Left ventricle myocardium inferior (tissue), 1 donor: ENCODE results near the gene TAF4. TPM values are rescaled to one million over a fixed set of nuclear protein-coding genes. Genes with fewer than 3 reads are reported as not detected.
"Not testable (repeated sequence)": the region's sequence is repeated elsewhere in the genome, so short reads cannot be mapped to it uniquely, and the experiment has no call there.

Experiments used
- DNase-seq: peaks from one replicate; pipeline ENCODE4 v3.0.0-alpha.2; 2020
- H3K27ac ChIP-seq: fragments of 200-600 bp; replicated peaks from 2 replicates; pipeline ENCODE4 v1.8.0; 2021
- H3K27me3 ChIP-seq: fragments of 200-600 bp; 2 replicates; pipeline ENCODE4 v1.8.0; 2021; ENCODE audit warnings: low read depth
- H3K36me3 ChIP-seq: fragments of 200-600 bp; 2 replicates; pipeline ENCODE4 v1.8.0; 2021
- H3K4me1 ChIP-seq: fragments of 200-600 bp; 2 replicates; pipeline ENCODE4 v1.8.0; 2021
- H3K4me3 ChIP-seq: fragments of 200-600 bp; 2 replicates; pipeline ENCODE4 v1.8.0; 2021; ENCODE audit warnings: mild to moderate bottlenecking, moderate library complexity
- H3K9me3 ChIP-seq: fragments of 200-600 bp; replicated peaks from 2 replicates; pipeline ENCODE4 v1.8.0; 2021
- intact Hi-C: fragments of 100-400 bp; cut with micrococcal nuclease; formaldehyde crosslinking; loops from one replicate; pipeline ENCODE4 v1.11.0; 2022
- total RNA-seq: library from RNA; stranded (reverse); fragmentation: NEBNext Ultra II Directional; extraction: Animal tissue kit (Norgen Biotek cat#: 25700); gene quantifications from one replicate; pipeline ENCODE4 v1.2.1, GENCODE V29; 2021
- TF ChIP-seq, protein P1 (sequence below): fragments of 200-600 bp; IDR thresholded peaks from 2 replicates; pipeline ENCODE4 v1.8.0; 2021; ENCODE audit warnings: antibody characterized with exemption, mild to moderate bottlenecking, borderline replicate concordance
- donor health status: DM: no; HTN: yes; CAD: no; lungs with severe emphysema.

TAF4 gene
- total RNA-seq, 1 donor from 2014 or later = 11.8 TPM

- TF ChIP-seq, protein P1, sequence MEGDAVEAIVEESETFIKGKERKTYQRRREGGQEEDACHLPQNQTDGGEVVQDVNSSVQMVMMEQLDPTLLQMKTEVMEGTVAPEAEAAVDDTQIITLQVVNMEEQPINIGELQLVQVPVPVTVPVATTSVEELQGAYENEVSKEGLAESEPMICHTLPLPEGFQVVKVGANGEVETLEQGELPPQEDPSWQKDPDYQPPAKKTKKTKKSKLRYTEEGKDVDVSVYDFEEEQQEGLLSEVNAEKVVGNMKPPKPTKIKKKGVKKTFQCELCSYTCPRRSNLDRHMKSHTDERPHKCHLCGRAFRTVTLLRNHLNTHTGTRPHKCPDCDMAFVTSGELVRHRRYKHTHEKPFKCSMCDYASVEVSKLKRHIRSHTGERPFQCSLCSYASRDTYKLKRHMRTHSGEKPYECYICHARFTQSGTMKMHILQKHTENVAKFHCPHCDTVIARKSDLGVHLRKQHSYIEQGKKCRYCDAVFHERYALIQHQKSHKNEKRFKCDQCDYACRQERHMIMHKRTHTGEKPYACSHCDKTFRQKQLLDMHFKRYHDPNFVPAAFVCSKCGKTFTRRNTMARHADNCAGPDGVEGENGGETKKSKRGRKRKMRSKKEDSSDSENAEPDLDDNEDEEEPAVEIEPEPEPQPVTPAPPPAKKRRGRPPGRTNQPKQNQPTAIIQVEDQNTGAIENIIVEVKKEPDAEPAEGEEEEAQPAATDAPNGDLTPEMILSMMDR = no peak
- Histone ChIP-seq H3K27me3 (no peaks in the 10 kb centered on the region), H3K4me3 (no peak overlapping the region), H3K4me1 (peaks cover 16% of the 10 kb centered on the region), H3K27ac (no peak overlapping the region), H3K36me3 (peaks cover 79% of the 10 kb centered on the region), H3K9me3 (peaks cover 22% of the 10 kb centered on the region)
- DNase-seq = no peak
- intact Hi-C loops = no loop called here
Observed at GRCh38 chr20:61988665-61989064, 77.0 kb downstream of the TAF4 start.

GRCh38 chr20:61986762-61987321 lies 78.8 kb downstream of the TAF4 start:
- no peak for DNase-seq
- H3K4me1 ChIP-seq = peaks cover 16% of the 10 kb centered on the region
- peaks cover 71% of the 10 kb centered on the region for H3K36me3 ChIP-seq
- peaks cover 11% of the 10 kb centered on the region for H3K9me3 ChIP-seq
- no peaks in the 10 kb centered on the region for H3K27me3 ChIP-seq
- TF ChIP-seq, protein P1 = no peak
- intact Hi-C loops = no loop called here
- H3K27ac ChIP-seq = peak overlapping the region; percentile 52
- no peak overlapping the region for H3K4me3 ChIP-seq

GRCh38 chr20:61985096-61985495 lies 80.6 kb downstream of the TAF4 start:
- DNase-seq = no peak
- peaks cover 20% of the 10 kb centered on the region for H3K4me1 ChIP-seq
- intact Hi-C loops = no loop called here
- no peaks in the 10 kb centered on the region for H3K9me3 ChIP-seq
- TF ChIP-seq, protein P1 = no peak
- H3K27me3 ChIP-seq = no peaks in the 10 kb centered on the region
- peaks cover 57% of the 10 kb centered on the region for H3K36me3 ChIP-seq
- no peak overlapping the region for H3K27ac ChIP-seq
- H3K4me3 ChIP-seq = no peak overlapping the region

- H3K9me3 ChIP-seq, H3K27ac ChIP-seq, H3K27me3 ChIP-seq, H3K4me3 ChIP-seq, intact Hi-C loops, DNase-seq: not testable (repeated sequence)
- Histone ChIP-seq H3K36me3 (peaks cover 54% of the 10 kb centered on the region), H3K4me1 (peaks cover 20% of the 10 kb centered on the region)
Observed at GRCh38 chr20:61984431-61984830, 81.2 kb downstream of the TAF4 start.

GRCh38 chr20:61983965-61984364 lies 81.7 kb downstream of the TAF4 start:
- TF ChIP-seq, protein P1 = no peak
- H3K4me3 ChIP-seq = no peak overlapping the region
- H3K4me1 ChIP-seq = peaks cover 20% of the 10 kb centered on the region
- intact Hi-C loops = no loop called here
- no peaks in the 10 kb centered on the region for H3K9me3 ChIP-seq
- no peak overlapping the region for H3K27ac ChIP-seq
- no peaks in the 10 kb centered on the region for H3K27me3 ChIP-seq
- H3K36me3 ChIP-seq = peaks cover 55% of the 10 kb centered on the region
- no peak for DNase-seq

- TF ChIP-seq, protein P1 = no peak
- H3K4me1 ChIP-seq = peaks cover 20% of the 10 kb centered on the region
- intact Hi-C loops = no loop called here
- no peaks in the 10 kb centered on the region for H3K9me3 ChIP-seq
- peaks cover 47% of the 10 kb centered on the region for H3K36me3 ChIP-seq
- no peaks in the 10 kb centered on the region for H3K27me3 ChIP-seq
- DNase-seq = no peak
- H3K4me3 ChIP-seq = no peak overlapping the region
- no peak overlapping the region for H3K27ac ChIP-seq
Observed at GRCh38 chr20:61982951-61983315, 82.7 kb downstream of the TAF4 start.
